ENCODE data around the gene DDR2.

GRCh38 chr1:162722036-162722435 lies 89.8 kb downstream of the DDR2 start:
- TF ChIP-seq EZH2 (IDR thresholded peaks at IDR 0.05) = no peak
- TF ChIP-seq POLR2AphosphoS5 (IDR thresholded peaks at IDR 0.05; ENCODE audit: borderline replicate concordance, low read depth, low read length) = no peak
